K562 (cell line): ENCODE results near the gene FAIM. TPM values are rescaled to one million over a fixed set of nuclear protein-coding genes. Genes with fewer than 3 reads are reported as not detected.

Experiments
- ATAC-seq: fragments of 200-7000 bp; cut with Tn5 transposase; 3 replicates; pipeline ENCODE4 v1.9.1; 2020; ENCODE audit warnings: moderate library complexity
- BruUV-seq: library from RNA; stranded (reverse); fragments of 400-500 nt; replicated peaks from 2 replicates; lab custom pipeline; 2021; lab: Mats Ljungman, UMichigan
- CTCF ChIA-PET: fragments of 300-600 bp; formaldehyde crosslinking; extraction: SDS; loops from one replicate; lab custom pipeline; 2021; ENCODE audit warnings: low intra/inter-chr PET ratio; lab: Yijun Ruan, JAX
- POLR2A ChIA-PET: fragments of 300-600, 350-650 bp; sonication (Branson Sonifier 250); formaldehyde crosslinking; extraction: SDS; loops from one replicate; lab custom pipeline; 2021; ENCODE audit warnings: antibody characterized with exemption, inconsistent platforms; lab: Yijun Ruan, JAX
- DNase-seq, 4 experiments: peaks; one replicate each; pipeline versions ENCODE4 v3.0.0 to v3.0.0-alpha.2; 2011 to 2018; ENCODE audit warnings: low spot score in 3 of 4, mixed read lengths in 3 of 4; ENCODE audit errors: extremely low read depth in 1 of 4
- FAIRE-seq: peaks from 2 replicates; lab custom pipeline; 2011; peaks lifted over from hg19 to GRCh38; lab: Jason Lieb, UNC
- H2AFZ ChIP-seq: 2 replicates; pipeline ENCODE4 v1.6.0; 2011; ENCODE audit warnings: low read depth, low read length, control low read depth, inconsistent platforms
- H3K27ac ChIP-seq: fragments of 200-600 bp; 3 replicates; pipeline ENCODE4 v1.8.0; 2011; ENCODE audit warnings: low read depth, mild to moderate bottlenecking, control low read depth, inconsistent platforms, low read length, moderate library complexity, mixed read lengths; ENCODE audit errors: extremely low read depth
- H3K27me3 ChIP-seq, 2 experiments: fragments of 300-600 bp in 1 of 2; 2 replicates in 1 of 2; 3 replicates in 1 of 2; pipeline versions ENCODE4 v1.6.0 to v1.8.0; 2011; ENCODE audit warnings: inconsistent platforms in 2 of 2, low read length in 2 of 2, mild to moderate bottlenecking in 1 of 2, mixed read lengths in 1 of 2, moderate library complexity in 1 of 2; ENCODE audit not compliant: control insufficient read depth in 2 of 2, insufficient read depth in 2 of 2
- H3K36me3 ChIP-seq: fragments of 300-600 bp; 3 replicates; pipeline ENCODE4 v1.8.0; 2011; ENCODE audit warnings: mild to moderate bottlenecking, low read length, inconsistent platforms; ENCODE audit not compliant: control insufficient read depth, insufficient read depth
- H3K4me1 ChIP-seq, 2 experiments: fragments of 200-600 bp in 1 of 2; replicated peaks in 1 of 2; 2 replicates in 1 of 2; 3 replicates in 1 of 2; pipeline versions ENCODE4 v1.5.1 to v1.8.0; 2011; ENCODE audit warnings: inconsistent platforms in 2 of 2, low read length in 2 of 2, mild to moderate bottlenecking in 1 of 2, mixed read lengths in 1 of 2, moderate library complexity in 1 of 2; ENCODE audit not compliant: control insufficient read depth in 2 of 2, insufficient read depth in 2 of 2
- H3K4me2 ChIP-seq: 2 replicates; pipeline ENCODE4 v1.6.1; 2011; ENCODE audit warnings: low read length, control low read depth, inconsistent platforms, mixed read lengths; ENCODE audit not compliant: insufficient read depth
- H3K4me3 ChIP-seq: fragments of 200-600 bp; sonication (generic), shearing (Covaris generic); 2 replicates; pipeline ENCODE4 v1.5.1; 2016; ENCODE audit warnings: control low read depth, inconsistent platforms
- H3K79me2 ChIP-seq: fragments of 200-600 bp; 3 replicates; pipeline ENCODE4 v1.8.0; 2011; ENCODE audit warnings: low read length, inconsistent platforms; ENCODE audit not compliant: control insufficient read depth, insufficient read depth
- H3K9ac ChIP-seq, 2 experiments: 2 replicates each; pipeline versions ENCODE4 v1.6.0 to v1.6.1; 2011; ENCODE audit warnings: low read depth in 2 of 2, low read length in 2 of 2, control low read depth in 1 of 2, inconsistent platforms in 1 of 2, mild to moderate bottlenecking in 1 of 2, mixed read lengths in 1 of 2; ENCODE audit not compliant: insufficient read depth in 1 of 2
- H3K9me1 ChIP-seq: one replicate; pipeline ENCODE4 v1.6.0; 2011; ENCODE audit warnings: inconsistent platforms, mild to moderate bottlenecking, low read length, moderate library complexity; ENCODE audit not compliant: control insufficient read depth, insufficient read depth
- H3K9me3 ChIP-seq: replicated peaks from 2 replicates; pipeline ENCODE4 v1.5.1; 2011; ENCODE audit warnings: low read depth, low read length, inconsistent platforms; ENCODE audit not compliant: control insufficient read depth, insufficient read depth
- H4K20me1 ChIP-seq: replicated peaks from 2 replicates; pipeline ENCODE4 v1.6.1; 2011; ENCODE audit warnings: low read length, inconsistent platforms, mixed read lengths; ENCODE audit not compliant: control insufficient read depth, insufficient read depth
- ATF7 ChIP-seq: fragments of 450-650 bp; IDR thresholded peaks from 2 replicates; pipeline ENCODE4 v1.7.1; 2014; ENCODE audit warnings: mild to moderate bottlenecking, moderate library complexity
- FOXM1 ChIP-seq, 2 experiments: fragments of 450-650 bp in 1 of 2; sonication (generic) in 1 of 2; formaldehyde crosslinking in 1 of 2; IDR thresholded peaks; 2 replicates each; pipeline versions ENCODE4 v1.6.1 to v1.9.0; 2017 to 2022; ENCODE audit warnings: low read depth in 2 of 2, mild to moderate bottlenecking in 2 of 2, missing genetic modification reagents in 1 of 2, moderate library complexity in 1 of 2
- HDAC2 ChIP-seq: fragments of 450-650 bp; IDR thresholded peaks from 2 replicates; pipeline ENCODE4 v1.6.1; 2016; ENCODE audit warnings: mild to moderate bottlenecking
- MIER1 ChIP-seq: fragments of 450-650 bp; IDR thresholded peaks from 2 replicates; pipeline ENCODE4 v1.6.1; 2016; ENCODE audit warnings: antibody characterized with exemption, mild to moderate bottlenecking, low read depth
- NFYB ChIP-seq: IDR thresholded peaks from 2 replicates; pipeline ENCODE4 v1.6.1; 2011; ENCODE audit warnings: mild to moderate bottlenecking, moderate library complexity; ENCODE audit not compliant: insufficient read length; ENCODE audit errors: extremely low read depth
- NRF1 ChIP-seq, 2 experiments: fragments of 450-650 bp; IDR thresholded peaks in 1 of 2; conservative IDR thresholded peaks in 1 of 2; 2 replicates each; pipeline ENCODE4 v1.6.1; 2014; ENCODE audit warnings: mild to moderate bottlenecking in 2 of 2
- POLR3G ChIP-seq: IDR thresholded peaks from 2 replicates; pipeline ENCODE4 v1.6.1; 2011; ENCODE audit not compliant: insufficient read length, insufficient replicate concordance; ENCODE audit errors: extremely low read depth
- RHOXF2B ChIP-seq: fragments of 250-450 bp; sonication (Bioruptor Pico); conservative IDR thresholded peaks from 2 replicates; pipeline ENCODE4 v1.5.1; 2021
- SMARCA5 ChIP-seq: fragments of 450-650 bp; IDR thresholded peaks from 2 replicates; pipeline ENCODE4 v1.6.1; 2016
- SMARCB1 ChIP-seq: IDR thresholded peaks from 2 replicates; pipeline ENCODE4 v1.6.1; 2011; ENCODE audit warnings: improper control_type of control experiment, low read depth; ENCODE audit not compliant: insufficient read length
- SMARCC2 ChIP-seq: fragments of 450-650 bp; IDR thresholded peaks from 2 replicates; pipeline ENCODE4 v1.6.1; 2017; ENCODE audit warnings: antibody characterized with exemption, moderate library complexity, mild to moderate bottlenecking, low read depth
- WGBS: fragments of 100-300 bp; shearing (Covaris generic); methylation state at CpG from one replicate; pipeline ENCODE4 v1.1.6; 2016; ENCODE audit warnings: low coverage, mixed read lengths; ENCODE audit not compliant: insufficient coverage; ENCODE audit errors: missing lambda C conversion rate; 5-methylcytosine and 5-hydroxymethylcytosine counted together
- in situ Hi-C: fragments of 300-500 bp; cut with MboI; formaldehyde crosslinking; loops from 4 replicates; pipeline ENCODE4 v1.15.0; 2018; ENCODE audit warnings: inconsistent platforms, mixed read lengths
- intact Hi-C: fragments of 100-400 bp; cut with micrococcal nuclease; formaldehyde crosslinking; loops from 2 replicates; pipeline ENCODE4 v1.14.2; 2022
- polyA plus RNA-seq, 8 experiments: library from polyadenylated mRNA; depleted of rRNA in 4 of 8; stranded (reverse) in 5 of 8; unstranded in 3 of 8; fragments of >200 nt; fragmentation: Nextera tagmentation in 2 of 8; fragmentation: Illumina TruSeq in 1 of 8; extraction: Ambion mirVana in 2 of 8; extraction: Trizol in 1 of 8; gene quantifications; 2 replicates each; pipeline versions ENCODE4 v1.2.1 to v1.2.3, GENCODE V29; 2011 to 2014; ENCODE audit warnings: inconsistent platforms in 1 of 8, missing spikeins in 1 of 8
- total RNA-seq, 7 experiments: library from RNA; depleted of rRNA in 6 of 7; stranded (reverse); fragments of >200 nt in 6 of 7; fragmentation: Illumina TruSeq in 2 of 7; extraction: Trizol in 2 of 7; gene quantifications; 2 replicates each; pipeline versions ENCODE4 v1.2.1 to v1.2.3, GENCODE V29; 2011 to 2021; ENCODE audit warnings: low replicate concordance in 1 of 7

The FAIM gene
- total and polyA plus RNA-seq, 9 of the 15 experiments (the other 6 are each of a cell fraction or from before 2014, with no cell fraction given), result 2.5 to 7.9 (median 6.6) TPM

- 57% methylated on average over 2 of the region's 2 CpGs for WGBS
- no TSS peak for BruUV-seq
- no peak for DNase-seq
- Histone ChIP-seq H3K79me2 (no peaks in the 10 kb centered on the region), H3K27me3 (no peaks in the 10 kb centered on the region), H3K9ac (no peak overlapping the region), H3K4me2 (no peak overlapping the region), H4K20me1 (no peaks in the 10 kb centered on the region), H2AFZ (no peak overlapping the region), H3K9me1 (no peaks in the 10 kb centered on the region), H3K4me3 (no peak overlapping the region), H3K27ac (no peak overlapping the region), H3K9me3 (peaks cover 4% of the 10 kb centered on the region; the same call in 1 of the 2 replicates), H3K36me3 (peaks cover 83% of the 10 kb centered on the region), H3K4me1 (no peaks in the 10 kb centered on the region)
- no peak for FAIRE-seq
- ChIA-PET POLR2A (no interaction called here), CTCF (no interaction called here)
- in situ Hi-C loops (no loop called here), intact Hi-C loops (no loop called here)
- TF ChIP-seq ATF7 (no peak), SMARCC2 (no peak), RHOXF2B (CRISPR knock-in tag) (no peak), FOXM1 (IDR thresholded peaks at IDR 0.05; ENCODE audit: low read depth) (no peak), FOXM1 (CRISPR knock-in tag; IDR thresholded peaks at IDR 0.05; ENCODE audit: low read depth) (no peak), NRF1 (conservative IDR thresholded peaks at IDR 0.05 in 1 of 2, IDR thresholded peaks at IDR 0.05 in 1 of 2) (no peak), NFYB (no peak), HDAC2 (no peak), MIER1 (no peak), POLR3G (no peak), SMARCA5 (no peak), SMARCB1 (no peak)
- no peak for ATAC-seq
Measured at GRCh38 chr3:138657508-138657907, 48.9 kb downstream of the FAIM start.
